HFF-Myc (cell line): ENCODE results near the gene ADM.

Experiments
- DNase-seq: peaks from one replicate; pipeline ENCODE4 v3.0.0-alpha.2; 2011; ENCODE audit warnings: low read depth; ENCODE audit errors: extremely low read depth
- H3K4me3 ChIP-seq: replicated peaks from 2 replicates; pipeline ENCODE4 v1.5.1; 2011; ENCODE audit warnings: low read depth, mild to moderate bottlenecking, control low read depth, low read length
- TF ChIP-seq, protein P1 (sequence below): IDR thresholded peaks from 2 replicates; pipeline ENCODE4 v1.5.1; 2012; ENCODE audit warnings: mild to moderate bottlenecking, low read depth, low read length, control low read depth; ENCODE audit errors: missing control alignments

ADM gene

DNA sequence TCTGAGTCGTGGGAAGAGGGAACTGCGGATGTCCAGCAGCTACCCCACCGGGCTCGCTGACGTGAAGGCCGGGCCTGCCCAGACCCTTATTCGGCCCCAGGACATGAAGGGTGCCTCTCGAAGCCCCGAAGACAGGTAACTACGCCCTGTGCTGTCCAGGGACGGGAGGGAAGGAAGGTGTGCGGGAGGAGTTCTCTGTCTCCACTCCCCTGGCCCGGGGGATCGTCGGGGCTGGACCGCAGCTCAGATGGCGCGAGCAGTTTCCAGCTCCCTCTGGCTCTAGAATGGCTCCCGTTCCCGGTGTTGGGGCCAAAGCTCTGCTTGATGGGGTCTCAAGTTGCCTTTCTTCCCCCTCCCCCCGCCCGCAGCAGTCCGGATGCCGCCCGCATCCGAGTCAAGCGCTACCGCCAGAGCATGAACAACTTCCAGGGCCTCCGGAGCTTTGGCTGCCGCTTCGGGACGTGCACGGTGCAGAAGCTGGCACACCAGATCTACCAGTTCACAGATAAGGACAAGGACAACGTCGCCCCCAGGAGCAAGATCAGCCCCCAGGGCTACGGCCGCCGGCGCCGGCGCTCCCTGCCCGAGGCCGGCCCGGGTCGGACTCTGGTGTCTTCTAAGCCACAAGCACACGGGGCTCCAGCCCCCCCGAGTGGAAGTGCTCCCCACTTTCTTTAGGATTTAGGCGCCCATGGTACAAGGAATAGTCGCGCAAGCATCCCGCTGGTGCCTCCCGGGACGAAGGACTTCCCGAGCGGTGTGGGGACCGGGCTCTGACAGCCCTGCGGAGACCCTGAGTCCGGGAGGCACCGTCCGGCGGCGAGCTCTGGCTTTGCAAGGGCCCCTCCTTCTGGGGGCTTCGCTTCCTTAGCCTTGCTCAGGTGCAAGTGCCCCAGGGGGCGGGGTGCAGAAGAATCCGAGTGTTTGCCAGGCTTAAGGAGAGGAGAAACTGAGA lies 1.4 kb downstream of the ADM start:
- peak overlapping the region; percentile 79 for H3K4me3 ChIP-seq
- TF ChIP-seq, protein P1, sequence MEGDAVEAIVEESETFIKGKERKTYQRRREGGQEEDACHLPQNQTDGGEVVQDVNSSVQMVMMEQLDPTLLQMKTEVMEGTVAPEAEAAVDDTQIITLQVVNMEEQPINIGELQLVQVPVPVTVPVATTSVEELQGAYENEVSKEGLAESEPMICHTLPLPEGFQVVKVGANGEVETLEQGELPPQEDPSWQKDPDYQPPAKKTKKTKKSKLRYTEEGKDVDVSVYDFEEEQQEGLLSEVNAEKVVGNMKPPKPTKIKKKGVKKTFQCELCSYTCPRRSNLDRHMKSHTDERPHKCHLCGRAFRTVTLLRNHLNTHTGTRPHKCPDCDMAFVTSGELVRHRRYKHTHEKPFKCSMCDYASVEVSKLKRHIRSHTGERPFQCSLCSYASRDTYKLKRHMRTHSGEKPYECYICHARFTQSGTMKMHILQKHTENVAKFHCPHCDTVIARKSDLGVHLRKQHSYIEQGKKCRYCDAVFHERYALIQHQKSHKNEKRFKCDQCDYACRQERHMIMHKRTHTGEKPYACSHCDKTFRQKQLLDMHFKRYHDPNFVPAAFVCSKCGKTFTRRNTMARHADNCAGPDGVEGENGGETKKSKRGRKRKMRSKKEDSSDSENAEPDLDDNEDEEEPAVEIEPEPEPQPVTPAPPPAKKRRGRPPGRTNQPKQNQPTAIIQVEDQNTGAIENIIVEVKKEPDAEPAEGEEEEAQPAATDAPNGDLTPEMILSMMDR, result no peak
- no peak for DNase-seq

- TF ChIP-seq, protein P1, result no peak
- H3K4me3 ChIP-seq, result peak overlapping the region; percentile 79
- DNase-seq, result no peak
Measured at GRCh38 chr11:10307022-10307399, 2.1 kb downstream of the ADM start.

DNA sequence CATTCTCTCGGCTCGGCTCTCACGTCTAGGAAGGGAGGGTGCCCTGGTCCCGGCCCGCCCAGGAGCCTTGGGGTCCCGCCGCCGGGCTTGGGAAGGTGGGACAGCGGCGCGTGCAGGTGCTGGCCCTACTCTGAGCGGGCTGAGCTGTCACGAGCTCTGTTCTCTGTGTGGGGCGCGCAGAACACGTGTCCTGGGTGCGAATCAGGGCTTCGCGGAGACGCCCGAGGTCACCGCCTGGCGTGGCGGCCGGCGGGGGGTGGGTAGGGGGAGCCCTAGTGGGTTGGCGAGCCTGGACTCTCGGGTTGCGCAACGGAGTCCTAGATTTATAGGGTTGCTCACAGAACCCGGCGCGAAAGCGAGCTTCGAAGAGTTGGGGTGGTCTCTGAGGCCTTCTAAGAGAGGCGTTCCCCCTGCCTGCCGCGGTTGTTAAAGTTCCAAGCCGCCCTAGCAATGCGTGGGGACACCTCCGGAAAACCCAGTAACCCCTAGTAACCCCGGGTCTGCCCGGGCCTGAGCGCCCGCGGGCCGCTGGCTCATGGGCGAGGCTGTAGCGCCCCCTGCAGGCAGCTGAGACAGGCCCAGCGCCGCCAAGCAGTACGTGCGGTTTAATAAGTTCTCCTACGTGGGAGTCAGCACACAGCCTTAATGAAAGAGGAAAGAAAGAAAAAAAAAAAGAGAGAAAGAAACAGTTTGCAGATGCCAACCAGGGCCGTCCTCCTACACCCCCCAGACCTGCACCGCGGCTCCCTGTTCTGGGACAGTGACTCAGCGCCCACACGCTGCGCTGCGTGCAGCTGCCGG lies 2.7 kb downstream of the ADM start:
- DNase-seq, result no peak
- TF ChIP-seq, protein P1, result peak; percentile 96
- H3K4me3 ChIP-seq, result peak overlapping the region; percentile 79

DNA sequence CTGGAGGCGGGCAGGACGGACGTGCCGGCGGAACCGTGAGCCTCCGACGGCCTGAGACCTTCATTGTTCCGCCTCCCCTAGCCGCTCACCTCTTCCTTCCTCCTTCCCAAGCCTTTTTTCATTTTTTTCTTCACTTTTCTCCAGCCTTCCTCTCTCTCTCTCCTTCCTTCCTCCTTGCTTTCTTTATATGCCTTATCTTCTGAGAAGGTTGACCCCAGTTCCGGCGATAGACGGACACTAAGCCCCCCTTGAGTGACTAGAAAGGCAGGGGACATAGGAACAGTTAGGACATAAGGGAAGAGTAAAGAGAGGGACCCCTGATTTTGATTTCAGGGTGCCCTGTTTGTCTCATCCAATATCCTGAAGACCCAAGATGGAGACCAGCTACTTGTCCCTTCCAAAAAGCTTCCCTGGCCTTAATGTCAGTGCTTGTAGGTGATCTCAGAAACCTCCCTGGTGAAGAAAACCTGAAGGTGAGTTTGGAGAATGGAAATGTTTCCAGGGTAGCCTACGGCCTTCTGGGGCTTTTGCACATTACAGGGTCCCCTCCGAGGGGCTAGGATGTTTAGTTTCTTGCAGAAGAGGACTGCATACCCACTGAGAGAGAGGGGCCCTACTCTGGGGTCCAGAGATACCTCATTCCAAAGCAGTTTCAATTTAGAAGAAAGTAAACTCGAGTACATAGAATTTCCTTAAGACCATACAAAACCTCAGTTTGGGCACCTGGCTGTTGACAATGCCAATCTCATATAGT lies 3.5 kb downstream of the ADM start:
- TF ChIP-seq, protein P1, result no peak
- H3K4me3 ChIP-seq, result peak overlapping the region; percentile 79
- no peak for DNase-seq

DNA sequence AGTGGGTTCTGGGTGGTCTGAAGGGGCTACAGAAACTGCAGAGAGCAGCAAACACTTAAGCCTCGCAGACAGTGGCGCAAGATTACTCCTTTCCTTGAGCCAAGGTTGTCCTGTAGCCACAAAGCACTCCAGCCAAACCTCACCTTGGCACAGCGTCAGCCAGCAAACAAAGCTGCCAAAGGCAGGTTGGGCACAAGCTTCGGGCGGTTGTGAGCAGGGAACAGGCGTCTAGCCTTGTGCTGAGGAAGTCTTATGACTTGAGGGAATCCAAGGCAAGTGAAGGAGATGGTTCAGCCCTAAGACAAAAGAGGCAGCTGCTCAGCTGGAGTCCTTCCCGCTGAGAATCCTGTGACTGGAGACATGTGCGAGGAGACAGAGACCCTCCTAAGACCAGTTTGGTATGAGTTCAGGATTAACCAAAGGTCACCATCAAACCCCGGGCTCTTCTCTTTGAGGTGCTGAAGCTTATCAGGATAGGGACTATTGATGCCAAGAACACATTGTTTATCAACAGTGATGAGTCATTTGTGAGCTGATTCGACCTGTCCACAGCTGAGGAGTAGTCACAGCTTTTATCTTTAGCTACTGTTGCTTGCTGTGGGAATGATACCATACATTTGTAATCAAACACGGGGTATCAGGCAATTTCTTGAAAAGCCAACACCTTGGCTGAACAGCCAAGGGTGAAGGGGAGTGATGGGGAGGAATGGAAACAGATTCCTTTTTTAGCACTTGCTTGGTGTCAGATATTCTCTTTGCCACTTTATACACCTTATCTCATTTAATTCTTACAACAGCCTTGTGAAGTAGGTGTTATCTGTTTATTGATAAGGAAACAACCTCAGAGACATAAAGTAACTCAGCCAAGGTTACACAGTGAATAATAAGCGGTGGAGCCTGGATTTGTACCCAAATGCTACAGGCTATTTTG lies 4.6 kb downstream of the ADM start:
- no peak for DNase-seq
- H3K4me3 ChIP-seq, result no peak overlapping the region
- TF ChIP-seq, protein P1, result no peak
